K562 (cell line): ENCODE results near the gene CPED1. TPM values are rescaled to one million over a fixed set of nuclear protein-coding genes. Genes with fewer than 3 reads are reported as not detected.

ENCODE experiments used
- CBX1 ChIP-seq: sonication (generic); IDR thresholded peaks from 2 replicates; pipeline ENCODE4 v1.6.1; 2016; ENCODE audit warnings: antibody characterized with exemption, low read depth, mild to moderate bottlenecking
- CC2D1A ChIP-seq: fragments of 450-650 bp; IDR thresholded peaks from 2 replicates; pipeline ENCODE4 v1.6.1; 2017; ENCODE audit warnings: mild to moderate bottlenecking
- HDAC3 ChIP-seq: fragments of 450-650 bp; IDR thresholded peaks from 2 replicates; pipeline ENCODE4 v1.6.1; 2018; ENCODE audit warnings: borderline replicate concordance, mild to moderate bottlenecking, moderate library complexity; ENCODE audit not compliant: partially characterized antibody
- HDAC8 ChIP-seq: fragments of 450-650 bp; IDR thresholded peaks from 2 replicates; pipeline ENCODE4 v1.6.1; 2016; ENCODE audit warnings: mild to moderate bottlenecking, missing genetic modification characterization, moderate library complexity, missing compliant biosample characterization
- HNRNPH1 ChIP-seq: fragments of 200-400 bp; formaldehyde crosslinking; optimal IDR thresholded peaks from 2 replicates; pipeline ENCODE3; 2017; ENCODE audit warnings: low read depth, mild to moderate bottlenecking, low read length, moderate library complexity
- MCM5 ChIP-seq: fragments of 450-650 bp; IDR thresholded peaks from 2 replicates; pipeline ENCODE4 v1.6.1; 2016; ENCODE audit warnings: low read depth
- POLR2AphosphoS2 ChIP-seq: IDR thresholded peaks from 2 replicates; pipeline ENCODE4 v1.6.1; 2012; ENCODE audit warnings: low read length, improper control_type of control experiment
- RAD51 ChIP-seq: fragments of 450-650 bp; IDR thresholded peaks from 2 replicates; pipeline ENCODE4 v1.7.1; 2016; ENCODE audit warnings: low read depth, mild to moderate bottlenecking, borderline replicate concordance
- RBM34 ChIP-seq: fragments of 200-400 bp; formaldehyde crosslinking; IDR thresholded peaks from 2 replicates; pipeline ENCODE4 v1.6.1; 2018; ENCODE audit warnings: low read length, borderline replicate concordance; ENCODE audit not compliant: insufficient read depth
- SP1 ChIP-seq: sonication (generic); formaldehyde crosslinking; IDR thresholded peaks from 2 replicates; pipeline ENCODE4 v1.8.1; 2022; ENCODE audit warnings: mild to moderate bottlenecking, missing genetic modification reagents
- TARDBP ChIP-seq: fragments of 450-650 bp; IDR thresholded peaks from 2 replicates; pipeline ENCODE4 v1.6.1; 2016
- THRAP3 ChIP-seq: fragments of 450-650 bp; IDR thresholded peaks from 2 replicates; pipeline ENCODE4 v1.6.1; 2016; ENCODE audit warnings: mild to moderate bottlenecking, inconsistent platforms, borderline replicate concordance
- ZBTB1 ChIP-seq: sonication (generic); formaldehyde crosslinking; IDR thresholded peaks from 2 replicates; pipeline ENCODE4 v1.8.1; 2023; ENCODE audit warnings: missing genetic modification reagents, low read depth, mild to moderate bottlenecking, borderline replicate concordance
- ZC3H11A ChIP-seq: IDR thresholded peaks from 2 replicates; pipeline ENCODE4 v1.6.1; 2012; ENCODE audit warnings: low read depth, low read length, improper control_type of control experiment
- ZNF324 ChIP-seq: fragments of 250-450 bp; sonication (Bioruptor Pico); IDR thresholded peaks from 2 replicates; pipeline ENCODE4 v1.4.0; 2020; ENCODE audit warnings: mild to moderate bottlenecking
- polyA plus RNA-seq, 8 experiments: library from polyadenylated mRNA; depleted of rRNA in 4 of 8; stranded (reverse) in 5 of 8; unstranded in 3 of 8; fragments of >200 nt; fragmentation: Nextera tagmentation in 2 of 8; fragmentation: Illumina TruSeq in 1 of 8; extraction: Ambion mirVana in 2 of 8; extraction: Trizol in 1 of 8; gene quantifications; 2 replicates each; pipeline versions ENCODE4 v1.2.1 to v1.2.3, GENCODE V29; 2011 to 2014; ENCODE audit warnings: inconsistent platforms in 1 of 8, missing spikeins in 1 of 8
- total RNA-seq, 7 experiments: library from RNA; depleted of rRNA in 6 of 7; stranded (reverse); fragments of >200 nt in 6 of 7; fragmentation: Illumina TruSeq in 2 of 7; extraction: Trizol in 2 of 7; gene quantifications; 2 replicates each; pipeline versions ENCODE4 v1.2.1 to v1.2.3, GENCODE V29; 2011 to 2021; ENCODE audit warnings: low replicate concordance in 1 of 7
- TF ChIP-seq, protein P1 (sequence below): fragments of 450-650 bp; IDR thresholded peaks from 2 replicates; pipeline ENCODE4 v1.6.1; 2017; ENCODE audit warnings: mild to moderate bottlenecking, moderate library complexity
- TF ChIP-seq, protein P2 (sequence below), 2 experiments: IDR thresholded peaks in 1 of 2; conservative IDR thresholded peaks in 1 of 2; 2 replicates each; pipeline ENCODE4 v1.6.1; 2016; ENCODE audit warnings: low read depth in 2 of 2, mild to moderate bottlenecking in 1 of 2, missing compliant biosample characterization in 1 of 2, missing genetic modification characterization in 1 of 2, moderate library complexity in 1 of 2
- TF ChIP-seq, protein P3 (sequence below): fragments of 450-650 bp; formaldehyde crosslinking; IDR thresholded peaks from 2 replicates; pipeline ENCODE4 v1.4.0; 2020; ENCODE audit warnings: mild to moderate bottlenecking, mixed read lengths
- TF ChIP-seq, protein P4 (sequence below): sonication (generic); formaldehyde crosslinking; IDR thresholded peaks from 2 replicates; pipeline ENCODE4 v1.8.0; 2023; ENCODE audit warnings: mild to moderate bottlenecking, missing genetic modification reagents

The CPED1 gene
- total and polyA plus RNA-seq, 9 of the 15 experiments (the other 6 are each of a cell fraction or from before 2014, with no cell fraction given), result 195 to 393 (median 290) TPM

DNA sequence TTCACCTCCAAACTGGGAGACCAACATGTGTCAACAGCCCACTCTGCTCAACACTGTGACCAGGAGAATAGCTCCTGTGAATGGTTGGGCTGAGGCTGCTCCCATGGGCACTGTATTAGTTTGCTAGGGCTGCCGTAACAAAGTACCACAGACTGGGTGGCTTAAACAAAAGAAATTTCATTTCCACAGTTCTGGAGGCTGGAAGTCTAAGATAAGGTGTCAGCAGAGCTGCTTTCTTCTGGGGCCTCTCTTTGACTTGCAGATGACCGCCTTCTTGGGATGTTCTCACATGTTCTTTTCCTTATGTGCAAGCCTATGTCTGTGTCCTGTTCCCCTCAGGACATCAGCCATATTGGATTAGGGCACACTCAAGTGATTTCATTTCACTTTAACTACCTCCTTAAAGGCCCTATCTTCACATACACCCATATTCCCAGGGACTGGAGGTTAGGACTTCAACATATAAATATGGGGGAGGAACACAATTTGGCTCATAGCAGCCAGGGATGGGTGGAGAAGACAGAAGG is 90.3 kb downstream of the CPED1 start (continued):
- TF ChIP-seq, protein P1, sequence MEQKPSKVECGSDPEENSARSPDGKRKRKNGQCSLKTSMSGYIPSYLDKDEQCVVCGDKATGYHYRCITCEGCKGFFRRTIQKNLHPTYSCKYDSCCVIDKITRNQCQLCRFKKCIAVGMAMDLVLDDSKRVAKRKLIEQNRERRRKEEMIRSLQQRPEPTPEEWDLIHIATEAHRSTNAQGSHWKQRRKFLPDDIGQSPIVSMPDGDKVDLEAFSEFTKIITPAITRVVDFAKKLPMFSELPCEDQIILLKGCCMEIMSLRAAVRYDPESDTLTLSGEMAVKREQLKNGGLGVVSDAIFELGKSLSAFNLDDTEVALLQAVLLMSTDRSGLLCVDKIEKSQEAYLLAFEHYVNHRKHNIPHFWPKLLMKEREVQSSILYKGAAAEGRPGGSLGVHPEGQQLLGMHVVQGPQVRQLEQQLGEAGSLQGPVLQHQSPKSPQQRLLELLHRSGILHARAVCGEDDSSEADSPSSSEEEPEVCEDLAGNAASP, result no peak
- no peak for TF ChIP-seq HDAC3
- no peak for TF ChIP-seq TARDBP
- TF ChIP-seq, protein P2, sequence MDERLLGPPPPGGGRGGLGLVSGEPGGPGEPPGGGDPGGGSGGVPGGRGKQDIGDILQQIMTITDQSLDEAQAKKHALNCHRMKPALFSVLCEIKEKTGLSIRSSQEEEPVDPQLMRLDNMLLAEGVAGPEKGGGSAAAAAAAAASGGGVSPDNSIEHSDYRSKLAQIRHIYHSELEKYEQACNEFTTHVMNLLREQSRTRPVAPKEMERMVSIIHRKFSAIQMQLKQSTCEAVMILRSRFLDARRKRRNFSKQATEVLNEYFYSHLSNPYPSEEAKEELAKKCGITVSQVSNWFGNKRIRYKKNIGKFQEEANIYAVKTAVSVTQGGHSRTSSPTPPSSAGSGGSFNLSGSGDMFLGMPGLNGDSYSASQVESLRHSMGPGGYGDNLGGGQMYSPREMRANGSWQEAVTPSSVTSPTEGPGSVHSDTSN (CRISPR knock-in tag; IDR thresholded peaks at IDR 0.05; ENCODE audit: low read depth), result no peak
- TF ChIP-seq, protein P2 (tag; conservative IDR thresholded peaks at IDR 0.05; ENCODE audit: low read depth), result no peak
- TF ChIP-seq, protein P3, sequence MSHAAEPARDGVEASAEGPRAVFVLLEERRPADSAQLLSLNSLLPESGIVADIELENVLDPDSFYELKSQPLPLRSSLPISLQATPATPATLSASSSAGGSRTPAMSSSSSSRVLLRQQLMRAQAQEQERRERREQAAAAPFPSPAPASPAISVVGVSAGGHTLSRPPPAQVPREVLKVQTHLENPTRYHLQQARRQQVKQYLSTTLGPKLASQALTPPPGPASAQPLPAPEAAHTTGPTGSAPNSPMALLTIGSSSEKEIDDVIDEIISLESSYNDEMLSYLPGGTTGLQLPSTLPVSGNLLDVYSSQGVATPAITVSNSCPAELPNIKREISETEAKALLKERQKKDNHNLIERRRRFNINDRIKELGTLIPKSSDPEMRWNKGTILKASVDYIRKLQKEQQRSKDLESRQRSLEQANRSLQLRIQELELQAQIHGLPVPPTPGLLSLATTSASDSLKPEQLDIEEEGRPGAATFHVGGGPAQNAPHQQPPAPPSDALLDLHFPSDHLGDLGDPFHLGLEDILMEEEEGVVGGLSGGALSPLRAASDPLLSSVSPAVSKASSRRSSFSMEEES (CRISPR knock-in tag), result no peak
- no peak for TF ChIP-seq ZC3H11A
- no peak for TF ChIP-seq ZBTB1 (CRISPR knock-in tag)
- no peak for TF ChIP-seq THRAP3
- no peak for TF ChIP-seq RAD51
- TF ChIP-seq HNRNPH1, result no peak
- TF ChIP-seq SP1, result no peak
- TF ChIP-seq HDAC8, result 0 out of 2 replicates have a peak, but pooled peaks have one; percentile 55
- TF ChIP-seq MCM5, result no peak
- no peak for TF ChIP-seq CBX1
- TF ChIP-seq CC2D1A, result no peak
- TF ChIP-seq, protein P4, sequence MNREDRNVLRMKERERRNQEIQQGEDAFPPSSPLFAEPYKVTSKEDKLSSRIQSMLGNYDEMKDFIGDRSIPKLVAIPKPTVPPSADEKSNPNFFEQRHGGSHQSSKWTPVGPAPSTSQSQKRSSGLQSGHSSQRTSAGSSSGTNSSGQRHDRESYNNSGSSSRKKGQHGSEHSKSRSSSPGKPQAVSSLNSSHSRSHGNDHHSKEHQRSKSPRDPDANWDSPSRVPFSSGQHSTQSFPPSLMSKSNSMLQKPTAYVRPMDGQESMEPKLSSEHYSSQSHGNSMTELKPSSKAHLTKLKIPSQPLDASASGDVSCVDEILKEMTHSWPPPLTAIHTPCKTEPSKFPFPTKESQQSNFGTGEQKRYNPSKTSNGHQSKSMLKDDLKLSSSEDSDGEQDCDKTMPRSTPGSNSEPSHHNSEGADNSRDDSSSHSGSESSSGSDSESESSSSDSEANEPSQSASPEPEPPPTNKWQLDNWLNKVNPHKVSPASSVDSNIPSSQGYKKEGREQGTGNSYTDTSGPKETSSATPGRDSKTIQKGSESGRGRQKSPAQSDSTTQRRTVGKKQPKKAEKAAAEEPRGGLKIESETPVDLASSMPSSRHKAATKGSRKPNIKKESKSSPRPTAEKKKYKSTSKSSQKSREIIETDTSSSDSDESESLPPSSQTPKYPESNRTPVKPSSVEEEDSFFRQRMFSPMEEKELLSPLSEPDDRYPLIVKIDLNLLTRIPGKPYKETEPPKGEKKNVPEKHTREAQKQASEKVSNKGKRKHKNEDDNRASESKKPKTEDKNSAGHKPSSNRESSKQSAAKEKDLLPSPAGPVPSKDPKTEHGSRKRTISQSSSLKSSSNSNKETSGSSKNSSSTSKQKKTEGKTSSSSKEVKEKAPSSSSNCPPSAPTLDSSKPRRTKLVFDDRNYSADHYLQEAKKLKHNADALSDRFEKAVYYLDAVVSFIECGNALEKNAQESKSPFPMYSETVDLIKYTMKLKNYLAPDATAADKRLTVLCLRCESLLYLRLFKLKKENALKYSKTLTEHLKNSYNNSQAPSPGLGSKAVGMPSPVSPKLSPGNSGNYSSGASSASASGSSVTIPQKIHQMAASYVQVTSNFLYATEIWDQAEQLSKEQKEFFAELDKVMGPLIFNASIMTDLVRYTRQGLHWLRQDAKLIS, result no peak; the same call in 1 of the 2 replicates
- peak; percentile 31; the same call in 1 of the 2 replicates for TF ChIP-seq POLR2AphosphoS2
- no peak for TF ChIP-seq ZNF324
- TF ChIP-seq RBM34, result no peak
